PFSK-1 (cell line): ENCODE results near the gene HERC6.

ENCODE experiments used
- FOXP2 ChIP-seq: optimal IDR thresholded peaks from 2 replicates; pipeline ENCODE3; 2011; ENCODE audit warnings: borderline replicate concordance, control low read depth, inconsistent platforms; ENCODE audit not compliant: insufficient read depth; ENCODE audit errors: extremely low read length, extremely low read depth
- POLR2AphosphoS5 ChIP-seq: IDR thresholded peaks from 2 replicates; pipeline ENCODE4 v1.6.1; 2012; ENCODE audit warnings: low read depth, mild to moderate bottlenecking, control low read depth, low read length, moderate library complexity
- SIN3A ChIP-seq: IDR thresholded peaks from 2 replicates; pipeline ENCODE4 v1.6.1; 2012; ENCODE audit warnings: mild to moderate bottlenecking, low read length, moderate library complexity, borderline replicate concordance; ENCODE audit not compliant: insufficient read depth
- TAF1 ChIP-seq: IDR thresholded peaks from 2 replicates; pipeline ENCODE4 v1.6.1; 2012; ENCODE audit warnings: low read length, control low read depth, borderline replicate concordance; ENCODE audit not compliant: insufficient read depth
- TF ChIP-seq, protein P1 (sequence below), 2 experiments: IDR thresholded peaks; 2 replicates each; pipeline versions ENCODE4 v1.6.1 to v1.8.0; 2011 to 2012; ENCODE audit warnings: low read depth in 2 of 2, low read length in 2 of 2, control low read depth in 1 of 2, inconsistent platforms in 1 of 2, mild to moderate bottlenecking in 1 of 2, moderate library complexity in 1 of 2; ENCODE audit not compliant: insufficient read depth in 1 of 2

The HERC6 gene

DNA sequence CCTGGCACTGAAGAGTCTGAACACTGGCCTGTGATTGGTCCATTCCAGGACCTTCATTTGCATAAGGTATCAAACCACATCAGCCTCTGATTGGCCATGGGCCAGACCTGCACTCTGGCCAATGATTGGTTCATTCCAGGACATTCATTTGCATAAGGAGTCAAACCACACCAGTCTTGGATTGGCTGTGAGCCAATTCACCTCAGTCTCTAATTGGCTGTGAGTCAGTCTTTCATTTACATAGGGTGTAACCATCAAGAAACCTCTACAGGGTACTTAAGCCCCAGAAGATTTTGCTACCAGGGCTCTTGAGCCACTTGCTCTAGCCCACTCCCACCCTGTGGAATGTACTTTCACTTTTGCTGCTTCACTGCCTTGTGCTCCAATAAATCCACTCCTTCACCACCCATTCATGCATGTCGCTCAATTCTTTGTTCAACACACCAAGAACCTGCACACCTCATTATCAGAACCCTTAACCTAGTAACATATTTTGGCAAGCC, 64.1 kb downstream of the HERC6 start:
- TF ChIP-seq POLR2AphosphoS5 (no peak), SIN3A (no peak), FOXP2 (no peak), TAF1 (no peak)
- TF ChIP-seq, protein P1, sequence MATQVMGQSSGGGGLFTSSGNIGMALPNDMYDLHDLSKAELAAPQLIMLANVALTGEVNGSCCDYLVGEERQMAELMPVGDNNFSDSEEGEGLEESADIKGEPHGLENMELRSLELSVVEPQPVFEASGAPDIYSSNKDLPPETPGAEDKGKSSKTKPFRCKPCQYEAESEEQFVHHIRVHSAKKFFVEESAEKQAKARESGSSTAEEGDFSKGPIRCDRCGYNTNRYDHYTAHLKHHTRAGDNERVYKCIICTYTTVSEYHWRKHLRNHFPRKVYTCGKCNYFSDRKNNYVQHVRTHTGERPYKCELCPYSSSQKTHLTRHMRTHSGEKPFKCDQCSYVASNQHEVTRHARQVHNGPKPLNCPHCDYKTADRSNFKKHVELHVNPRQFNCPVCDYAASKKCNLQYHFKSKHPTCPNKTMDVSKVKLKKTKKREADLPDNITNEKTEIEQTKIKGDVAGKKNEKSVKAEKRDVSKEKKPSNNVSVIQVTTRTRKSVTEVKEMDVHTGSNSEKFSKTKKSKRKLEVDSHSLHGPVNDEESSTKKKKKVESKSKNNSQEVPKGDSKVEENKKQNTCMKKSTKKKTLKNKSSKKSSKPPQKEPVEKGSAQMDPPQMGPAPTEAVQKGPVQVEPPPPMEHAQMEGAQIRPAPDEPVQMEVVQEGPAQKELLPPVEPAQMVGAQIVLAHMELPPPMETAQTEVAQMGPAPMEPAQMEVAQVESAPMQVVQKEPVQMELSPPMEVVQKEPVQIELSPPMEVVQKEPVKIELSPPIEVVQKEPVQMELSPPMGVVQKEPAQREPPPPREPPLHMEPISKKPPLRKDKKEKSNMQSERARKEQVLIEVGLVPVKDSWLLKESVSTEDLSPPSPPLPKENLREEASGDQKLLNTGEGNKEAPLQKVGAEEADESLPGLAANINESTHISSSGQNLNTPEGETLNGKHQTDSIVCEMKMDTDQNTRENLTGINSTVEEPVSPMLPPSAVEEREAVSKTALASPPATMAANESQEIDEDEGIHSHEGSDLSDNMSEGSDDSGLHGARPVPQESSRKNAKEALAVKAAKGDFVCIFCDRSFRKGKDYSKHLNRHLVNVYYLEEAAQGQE (IDR thresholded peaks at IDR 0.05; ENCODE audit: insufficient read depth in 1 of 2, low read depth in 2 of 2, low read length in 2 of 2): no peak

- TF ChIP-seq, protein P1 (IDR thresholded peaks at IDR 0.05; ENCODE audit: insufficient read depth in 1 of 2, low read depth in 2 of 2, low read length in 2 of 2): no peak
- no peak for TF ChIP-seq FOXP2
- TF ChIP-seq SIN3A: no peak
- TF ChIP-seq POLR2AphosphoS5: no peak
- TF ChIP-seq TAF1: no peak
Observed at GRCh38 chr4:88443486-88443885, 64.8 kb downstream of the HERC6 start.

DNA sequence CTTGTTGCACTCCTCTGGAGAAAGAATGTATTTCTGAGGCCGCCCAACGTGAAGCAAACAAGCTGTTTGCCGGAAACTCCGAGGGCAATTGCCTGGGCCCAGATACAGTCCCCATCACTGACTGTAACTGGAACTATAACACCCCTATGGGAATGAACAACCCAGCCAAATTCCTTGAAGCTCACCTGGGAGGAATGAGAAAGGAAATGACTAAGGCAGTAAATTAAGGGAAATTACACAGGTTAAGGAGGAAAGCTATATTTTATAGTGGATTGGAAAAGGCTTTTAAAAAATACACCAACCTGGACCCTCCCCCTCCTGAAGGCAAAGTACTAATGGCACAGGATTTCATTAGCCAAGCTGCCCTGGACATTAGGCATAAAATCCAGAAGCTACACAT, 66.6 kb downstream of the HERC6 start:
- no peak for TF ChIP-seq TAF1
- TF ChIP-seq, protein P1 (IDR thresholded peaks at IDR 0.05; ENCODE audit: insufficient read depth in 1 of 2, low read depth in 2 of 2, low read length in 2 of 2): no peak
- TF ChIP-seq FOXP2: no peak
- TF ChIP-seq POLR2AphosphoS5: no peak
- no peak for TF ChIP-seq SIN3A

DNA sequence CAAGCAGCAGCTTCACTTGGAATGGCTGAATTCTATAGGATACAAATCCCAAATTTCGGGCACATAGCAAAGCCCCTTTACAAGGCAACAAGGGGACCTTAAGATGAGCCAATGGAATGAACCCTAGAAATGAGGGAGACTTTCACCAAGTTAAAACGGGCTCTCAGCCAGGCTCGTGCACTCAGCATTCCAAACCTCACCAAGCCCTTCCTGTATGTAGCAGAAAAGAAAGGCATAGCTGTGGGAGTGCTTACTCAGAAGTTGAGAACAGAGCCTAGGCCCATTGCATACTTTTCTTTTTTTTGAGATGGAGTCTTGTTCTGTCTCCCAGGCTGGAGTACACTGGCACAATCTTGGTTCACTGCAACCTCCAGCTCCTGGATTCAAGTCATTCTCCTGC, 67.5 kb downstream of the HERC6 start:
- TF ChIP-seq SIN3A (no peak), TAF1 (no peak), FOXP2 (no peak), POLR2AphosphoS5 (no peak)
- TF ChIP-seq, protein P1 (IDR thresholded peaks at IDR 0.05; ENCODE audit: insufficient read depth in 1 of 2, low read depth in 2 of 2, low read length in 2 of 2): no peak

- TF ChIP-seq, protein P1 (IDR thresholded peaks at IDR 0.05; ENCODE audit: insufficient read depth in 1 of 2, low read depth in 2 of 2, low read length in 2 of 2): no peak
- TF ChIP-seq SIN3A (no peak), TAF1 (no peak), POLR2AphosphoS5 (no peak), FOXP2 (no peak)
Observed at GRCh38 chr4:88447371-88448095, 68.9 kb downstream of the HERC6 start.
